Fibroblast of peridontal ligament (primary cell): Measurements from ENCODE around the gene PRICKLE2.
A peak's percentile ranks its signal among the peaks of the same experiment; 100 is the strongest.

ENCODE experiments used
- DNase-seq: peaks from one replicate; pipeline ENCODE4 v3.0.0-alpha.2; 2010; ENCODE audit errors: extremely low read depth

The PRICKLE2 gene

GRCh38 chr3:64160000-64160695 is 65.1 kb downstream of the PRICKLE2 start:
- no peak for DNase-seq

- DNase-seq, result no peak
Observed at GRCh38 chr3:64158334-64158733, 66.9 kb downstream of the PRICKLE2 start.

GRCh38 chr3:64157150-64158035 is 67.9 kb downstream of the PRICKLE2 start:
- DNase-seq, result no peak

GRCh38 chr3:64155328-64155727 is 69.9 kb downstream of the PRICKLE2 start:
- no peak for DNase-seq

- no peak for DNase-seq
Observed at GRCh38 chr3:64152676-64153466, 72.4 kb downstream of the PRICKLE2 start.

- DNase-seq, result peak; percentile 77
Observed at GRCh38 chr3:64152086-64152485, 73.2 kb downstream of the PRICKLE2 start.

GRCh38 chr3:64151342-64151871 is 73.9 kb downstream of the PRICKLE2 start:
- no peak for DNase-seq

- DNase-seq, result peak; percentile 87
Observed at GRCh38 chr3:64150623-64151207, 74.6 kb downstream of the PRICKLE2 start.

- DNase-seq, result no peak
Observed at GRCh38 chr3:64149886-64150285, 75.4 kb downstream of the PRICKLE2 start.

- DNase-seq, result no peak
Observed at GRCh38 chr3:64148955-64149653, 76.2 kb downstream of the PRICKLE2 start.

GRCh38 chr3:64147211-64147610 is 78.1 kb downstream of the PRICKLE2 start:
- no peak for DNase-seq

- DNase-seq, result no peak
Observed at GRCh38 chr3:64145438-64145837, 79.8 kb downstream of the PRICKLE2 start.

- DNase-seq, result no peak
Observed at GRCh38 chr3:64144241-64144900, 80.9 kb downstream of the PRICKLE2 start.

GRCh38 chr3:64143409-64144130 is 81.7 kb downstream of the PRICKLE2 start:
- peak; percentile 78 for DNase-seq

GRCh38 chr3:64141476-64141875 is 83.8 kb downstream of the PRICKLE2 start:
- peak; percentile 53 for DNase-seq

- no peak for DNase-seq
Observed at GRCh38 chr3:64140651-64141050, 84.6 kb downstream of the PRICKLE2 start.

- DNase-seq, result no peak
Observed at GRCh38 chr3:64138656-64139375, 86.5 kb downstream of the PRICKLE2 start.

- DNase-seq, result no peak
Observed at GRCh38 chr3:64138046-64138445, 87.2 kb downstream of the PRICKLE2 start.

- no peak for DNase-seq
Observed at GRCh38 chr3:64134882-64135281, 90.4 kb downstream of the PRICKLE2 start.
